Jurkat, Clone E6-1 (cell line): ENCODE measurements around the gene SRSF12.

ENCODE experiments used
- DNase-seq: peaks from one replicate; pipeline ENCODE4 v3.0.0-alpha.2; 2011; ENCODE audit warnings: low read depth, low spot score
- H3K4me3 ChIP-seq: 2 replicates; pipeline ENCODE4 v1.5.1; 2011; ENCODE audit warnings: mild to moderate bottlenecking, low read length, control low read depth, moderate library complexity

The SRSF12 gene

GRCh38 chr6:89048985-89049384 is 68.9 kb downstream of the SRSF12 start:
- H3K4me3 ChIP-seq = no peak overlapping the region
- no peak for DNase-seq

- no peak for DNase-seq
- H3K4me3 ChIP-seq = no peak overlapping the region
Measured at GRCh38 chr6:89048288-89048923, 69.5 kb downstream of the SRSF12 start.

GRCh38 chr6:89047473-89047872 is 70.4 kb downstream of the SRSF12 start:
- H3K4me3 ChIP-seq = no peak overlapping the region
- DNase-seq = no peak
